ENCODE data around the gene LMOD1. TPM values are rescaled to one million over a fixed set of nuclear protein-coding genes. Genes with fewer than 3 reads are reported as not detected.

Gene LMOD1
- total RNA-seq, 1 experiment from 2014 or later: not detected

DNA sequence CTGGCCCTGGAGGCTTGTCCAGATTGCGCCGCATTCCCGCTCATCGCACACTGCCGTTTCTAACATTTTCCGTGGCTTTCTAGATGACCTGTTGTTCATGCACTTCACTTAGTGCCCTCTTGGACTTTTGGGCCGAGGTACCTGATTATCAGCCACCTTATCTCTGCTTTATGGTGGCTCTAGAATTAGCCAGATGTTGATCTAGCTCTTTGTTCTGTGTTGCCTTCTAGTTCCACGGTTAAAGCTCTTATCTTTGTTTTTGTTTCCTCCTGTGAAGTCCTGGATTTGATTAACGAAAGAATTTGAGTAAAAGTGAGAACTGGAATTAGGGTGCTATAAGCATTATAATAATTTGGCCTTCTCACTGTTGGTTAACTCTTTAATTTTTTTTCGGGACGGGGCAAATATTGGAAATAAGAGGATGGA, 37.0 kb upstream of the LMOD1 start:
- no TSS peak for BruUV-seq (replicated peaks)
- no peak for DNase-seq (ENCODE audit: low spot score)
- H3K27me3 ChIP-seq (replicated peaks; ENCODE audit: insufficient read depth, low read depth, low read length, poor library complexity): no peaks in the 10 kb centered on the region
- TF ChIP-seq, protein P1, sequence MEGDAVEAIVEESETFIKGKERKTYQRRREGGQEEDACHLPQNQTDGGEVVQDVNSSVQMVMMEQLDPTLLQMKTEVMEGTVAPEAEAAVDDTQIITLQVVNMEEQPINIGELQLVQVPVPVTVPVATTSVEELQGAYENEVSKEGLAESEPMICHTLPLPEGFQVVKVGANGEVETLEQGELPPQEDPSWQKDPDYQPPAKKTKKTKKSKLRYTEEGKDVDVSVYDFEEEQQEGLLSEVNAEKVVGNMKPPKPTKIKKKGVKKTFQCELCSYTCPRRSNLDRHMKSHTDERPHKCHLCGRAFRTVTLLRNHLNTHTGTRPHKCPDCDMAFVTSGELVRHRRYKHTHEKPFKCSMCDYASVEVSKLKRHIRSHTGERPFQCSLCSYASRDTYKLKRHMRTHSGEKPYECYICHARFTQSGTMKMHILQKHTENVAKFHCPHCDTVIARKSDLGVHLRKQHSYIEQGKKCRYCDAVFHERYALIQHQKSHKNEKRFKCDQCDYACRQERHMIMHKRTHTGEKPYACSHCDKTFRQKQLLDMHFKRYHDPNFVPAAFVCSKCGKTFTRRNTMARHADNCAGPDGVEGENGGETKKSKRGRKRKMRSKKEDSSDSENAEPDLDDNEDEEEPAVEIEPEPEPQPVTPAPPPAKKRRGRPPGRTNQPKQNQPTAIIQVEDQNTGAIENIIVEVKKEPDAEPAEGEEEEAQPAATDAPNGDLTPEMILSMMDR (conservative IDR thresholded peaks at IDR 0.05; ENCODE audit: low read depth, low read length): no peak
- no peak for TF ChIP-seq EZH2 (IDR thresholded peaks at IDR 0.05; ENCODE audit: borderline replicate concordance, low read depth, low read length, poor library complexity, severe bottlenecking)
- intact Hi-C loops (cut with micrococcal nuclease; ENCODE audit: unreplicated experiment): no loop called here
- POLR2A ChIA-PET (ENCODE audit: low non-redundant PET): interaction anchor here (0.7 kb wide), 1 partner anchor 410 kb away, joined by 3 read pairs; no protein-coding TSS in a partner anchor
- no peaks in the 10 kb centered on the region for H3K9me3 ChIP-seq (ENCODE audit: low read depth, low read length, poor library complexity, severe bottlenecking)
- H3K4me1 ChIP-seq (ENCODE audit: insufficient read depth, low read length, poor library complexity, severe bottlenecking): peaks cover 10% of the 10 kb centered on the region
- CTCF ChIA-PET: interaction anchor here (0.9 kb wide), 1 partner anchor 454 kb away, joined by 3 read pairs; no protein-coding TSS in a partner anchor
- H3K4me3 ChIP-seq (ENCODE audit: low read depth, low read length, poor library complexity, severe bottlenecking): peak overlapping the region; percentile 99
- H3K36me3 ChIP-seq (ENCODE audit: insufficient read depth, low read length, poor library complexity, severe bottlenecking): no peaks in the 10 kb centered on the region
- H3K27ac ChIP-seq (ENCODE audit: low read depth, low read length, poor library complexity, severe bottlenecking): peak overlapping the region; percentile 79

DNA sequence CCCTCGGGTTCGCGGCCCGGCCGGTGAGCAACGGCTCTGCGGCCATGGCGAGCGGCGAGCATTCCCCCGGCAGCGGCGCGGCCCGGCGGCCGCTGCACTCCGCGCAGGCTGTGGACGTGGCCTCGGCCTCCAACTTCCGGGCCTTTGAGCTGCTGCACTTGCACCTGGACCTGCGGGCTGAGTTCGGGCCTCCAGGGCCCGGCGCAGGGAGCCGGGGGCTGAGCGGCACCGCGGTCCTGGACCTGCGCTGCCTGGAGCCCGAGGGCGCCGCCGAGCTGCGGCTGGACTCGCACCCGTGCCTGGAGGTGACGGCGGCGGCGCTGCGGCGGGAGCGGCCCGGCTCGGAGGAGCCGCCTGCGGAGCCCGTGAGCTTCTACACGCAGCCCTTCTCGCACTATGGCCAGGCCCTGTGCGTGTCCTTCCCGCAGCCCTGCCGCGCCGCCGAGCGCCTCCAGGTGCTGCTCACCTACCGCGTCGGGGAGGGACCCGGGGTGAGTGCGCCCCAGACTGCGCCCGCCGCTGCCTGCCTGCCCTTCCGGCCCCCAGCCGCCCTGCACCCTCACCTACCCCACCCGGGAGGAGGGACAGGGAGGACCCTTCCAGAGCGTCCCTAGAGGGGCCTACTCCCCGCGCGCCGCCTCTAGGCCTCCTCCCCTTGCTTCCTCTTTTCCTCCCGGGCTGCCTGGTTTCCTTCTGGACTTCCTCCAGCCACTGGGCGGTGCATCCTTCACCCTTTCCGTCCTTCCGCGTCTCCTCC, 36.5 kb upstream of the LMOD1 start, which contains the start of gene RNPEP:
RNPEP (plus strand) TSS at position 26 of the 757 bp plus-strand sequence; CDS start at position 45, 19 bp downstream.
- Histone ChIP-seq H3K4me1 (ENCODE audit: insufficient read depth, low read length, poor library complexity, severe bottlenecking) (peaks cover 10% of the 10 kb centered on the region), H3K4me3 (ENCODE audit: low read depth, low read length, poor library complexity, severe bottlenecking) (peak within 1 kb of the TSS; percentile 99), H3K27me3 (replicated peaks; ENCODE audit: insufficient read depth, low read depth, low read length, poor library complexity) (no peaks in the 10 kb centered on the region), H3K27ac (ENCODE audit: low read depth, low read length, poor library complexity, severe bottlenecking) (peak within 1 kb of the TSS; percentile 79), H3K36me3 (ENCODE audit: insufficient read depth, low read length, poor library complexity, severe bottlenecking) (no peaks in the 10 kb centered on the region), H3K9me3 (ENCODE audit: low read depth, low read length, poor library complexity, severe bottlenecking) (no peaks in the 10 kb centered on the region)
- DNase-seq (ENCODE audit: low spot score): peak; percentile 55
- intact Hi-C loops (cut with micrococcal nuclease; ENCODE audit: unreplicated experiment): no loop called here
- ChIA-PET POLR2A (ENCODE audit: low non-redundant PET) (interaction anchor here (0.7 kb wide), 1 partner anchor 410 kb away, joined by 3 read pairs; no protein-coding TSS in a partner anchor), CTCF (interaction anchor here (0.6 kb wide), 1 partner anchor 470 kb away, joined by 4 read pairs; no protein-coding TSS in a partner anchor)
- no peak for TF ChIP-seq EZH2 (IDR thresholded peaks at IDR 0.05; ENCODE audit: borderline replicate concordance, low read depth, low read length, poor library complexity, severe bottlenecking)
- TF ChIP-seq, protein P1 (conservative IDR thresholded peaks at IDR 0.05; ENCODE audit: low read depth, low read length): no peak
- no TSS peak for BruUV-seq (replicated peaks)

DNA sequence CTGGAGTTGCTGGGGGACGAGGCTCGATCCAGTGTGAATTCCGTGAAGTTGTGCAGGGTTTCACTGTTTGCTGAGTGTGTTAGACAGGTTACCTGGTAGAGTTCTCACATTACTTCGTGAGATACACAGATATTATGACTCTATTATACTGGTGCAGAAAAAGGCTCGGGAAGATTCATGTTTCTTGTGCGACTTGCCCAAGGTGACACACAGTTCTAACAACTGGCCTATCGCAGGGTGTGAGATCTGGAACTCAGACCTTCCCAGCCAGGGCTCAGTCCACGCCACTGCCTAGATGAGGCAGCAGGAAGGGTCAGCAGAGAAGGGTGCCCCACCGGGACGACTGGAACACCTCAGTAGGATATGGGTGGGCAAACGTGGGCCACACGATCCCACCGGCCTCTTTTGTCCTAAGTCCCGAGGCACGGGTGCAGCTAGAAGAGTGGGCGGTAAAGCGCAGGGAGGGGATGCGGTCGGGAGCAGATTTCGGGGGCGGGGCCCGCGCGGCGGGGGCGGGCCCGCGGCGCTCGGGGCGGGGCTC, 35.8 kb upstream of the LMOD1 start:
- Histone ChIP-seq H3K9me3 (ENCODE audit: low read depth, low read length, poor library complexity, severe bottlenecking) (no peaks in the 10 kb centered on the region), H3K27me3 (replicated peaks; ENCODE audit: insufficient read depth, low read depth, low read length, poor library complexity) (no peaks in the 10 kb centered on the region), H3K36me3 (ENCODE audit: insufficient read depth, low read length, poor library complexity, severe bottlenecking) (no peaks in the 10 kb centered on the region), H3K4me1 (ENCODE audit: insufficient read depth, low read length, poor library complexity, severe bottlenecking) (peaks cover 10% of the 10 kb centered on the region), H3K4me3 (ENCODE audit: low read depth, low read length, poor library complexity, severe bottlenecking) (peak overlapping the region; percentile 99), H3K27ac (ENCODE audit: low read depth, low read length, poor library complexity, severe bottlenecking) (no peak overlapping the region)
- intact Hi-C loops (cut with micrococcal nuclease; ENCODE audit: unreplicated experiment): no loop called here
- ChIA-PET CTCF (interaction anchor here (0.6 to 1.2 kb wide), 2 partner anchors 18 to 470 kb away, joined by 4 to 5 read pairs; no protein-coding TSS in a partner anchor), POLR2A (ENCODE audit: low non-redundant PET) (no interaction called here)
- peak; percentile 74 for DNase-seq (ENCODE audit: low spot score)
- TF ChIP-seq EZH2 (IDR thresholded peaks at IDR 0.05; ENCODE audit: borderline replicate concordance, low read depth, low read length, poor library complexity, severe bottlenecking): no peak
- TF ChIP-seq, protein P1 (conservative IDR thresholded peaks at IDR 0.05; ENCODE audit: low read depth, low read length): no peak
- no TSS peak for BruUV-seq (replicated peaks)
